Measurements from ENCODE around the gene HS3ST2. TPM values are rescaled to one million over a fixed set of nuclear protein-coding genes. Genes with fewer than 3 reads are reported as not detected.

The HS3ST2 gene
- total and polyA plus RNA-seq, 2 experiments from 2014 or later: 1.4 to 3.2 TPM

- Histone ChIP-seq H3K4me3 (no peak overlapping the region), H3K36me3 (ENCODE audit: insufficient read depth) (no peaks in the 10 kb centered on the region), H3K4me1 (ENCODE audit: insufficient read depth) (peaks cover 8% of the 10 kb centered on the region), H4K20me1 (replicated peaks; ENCODE audit: insufficient read depth) (no peaks in the 10 kb centered on the region), H3K27me3 (ENCODE audit: insufficient read depth) (no peaks in the 10 kb centered on the region), H3F3A (replicated peaks; ENCODE audit: low read depth) (no peaks in the 10 kb centered on the region), H2AFZ (no peak overlapping the region), H3K79me2 (replicated peaks; ENCODE audit: insufficient read depth) (no peaks in the 10 kb centered on the region), H3K9me2 (ENCODE audit: insufficient read depth) (peaks cover 4% of the 10 kb centered on the region; the same call in 1 of the 2 replicates), H3K27ac (ENCODE audit: low read depth) (no peak overlapping the region), H3K4me2 (no peak overlapping the region)
- TF ChIP-seq POLR2AphosphoS5 (IDR thresholded peaks at IDR 0.05; ENCODE audit: low read depth): no peak
- no peak for TF ChIP-seq STAT1 (IDR thresholded peaks at IDR 0.05; ENCODE audit: unreplicated experiment)
- TF ChIP-seq ETS1 (IDR thresholded peaks at IDR 0.05): no peak
- no peak for TF ChIP-seq CTCF (conservative IDR thresholded peaks at IDR 0.05; ENCODE audit: low read depth in 2 of 2)
- no peak for TF ChIP-seq REST (IDR thresholded peaks at IDR 0.05; ENCODE audit: unreplicated experiment)
- TF ChIP-seq NANOG (IDR thresholded peaks at IDR 0.05; ENCODE audit: borderline replicate concordance): no peak
- no peak for TF ChIP-seq JUNB (IDR thresholded peaks at IDR 0.05; ENCODE audit: unreplicated experiment)
- no peak for TF ChIP-seq EZH2phosphoT487 (IDR thresholded peaks at IDR 0.05; ENCODE audit: unreplicated experiment)
- TF ChIP-seq ZNF331 (CRISPR knock-in tag; IDR thresholded peaks at IDR 0.05; ENCODE audit: low read depth): no peak
- TF ChIP-seq ZNF462 (CRISPR knock-in tag; IDR thresholded peaks at IDR 0.05): no peak
- no peak for TF ChIP-seq ZNF114 (CRISPR knock-in tag; IDR thresholded peaks at IDR 0.05)
- TF ChIP-seq EZH2 (IDR thresholded peaks at IDR 0.05; ENCODE audit: low read depth, unreplicated experiment): no peak
- TF ChIP-seq CREB1 (CRISPR knock-in tag; IDR thresholded peaks at IDR 0.05; ENCODE audit: low read depth): no peak
- Mint-ChIP-seq H3K9me3 (no peaks in the 10 kb centered on the region), H3K27ac (no peak overlapping the region), H3K36me3 (ENCODE audit: low read depth) (no peaks in the 10 kb centered on the region), H3K4me3 (no peak overlapping the region), H3K4me1 (peaks cover 12% of the 10 kb centered on the region), H3K27me3 (ENCODE audit: insufficient read depth, low read depth, poor library complexity) (peaks cover 6% of the 10 kb centered on the region)
- DNase-seq (ENCODE audit: low spot score) (no peak), ATAC-seq (no peak)
These were observed 26.3 kb upstream of the HS3ST2 start for GRCh38 chr16:22787466-22788192.

All from GM23338 (cell line).